RWPE1 (cell line): ENCODE results near the gene LRRIQ3.

Experiments
- CTCF ChIA-PET: fragments of 350-600 bp; sonication (Branson Sonifier 250); formaldehyde crosslinking; extraction: SDS; loops from one replicate; lab custom pipeline; 2021; lab: Yijun Ruan, JAX
- POLR2A ChIA-PET: fragments of 400-600 bp; formaldehyde crosslinking; extraction: SDS; loops from one replicate; lab custom pipeline; 2020; ENCODE audit warnings: antibody characterized with exemption; ENCODE audit not compliant: low non-redundant PET; lab: Yijun Ruan, JAX
- DNase-seq: peaks from one replicate; pipeline ENCODE4 v3.0.0; 2012; ENCODE audit warnings: low spot score
- H3K27ac ChIP-seq: fragments of 450-650 bp; 2 replicates; pipeline ENCODE4 v1.5.1; 2017
- CTCF ChIP-seq: fragments of 450-650 bp; conservative IDR thresholded peaks from 2 replicates; pipeline ENCODE4 v1.5.1; 2017; ENCODE audit warnings: low read depth, mild to moderate bottlenecking

The LRRIQ3 gene

GRCh38 chr1:73978964-73979363, 219.0 kb downstream of the LRRIQ3 start:
- ChIA-PET CTCF (no interaction called here), POLR2A (no interaction called here)
- TF ChIP-seq CTCF = no peak
- DNase-seq = no peak
- H3K27ac ChIP-seq = no peak overlapping the region
